GM12878 (cell line): ENCODE results near the gene RYR2. TPM values are rescaled to one million over a fixed set of nuclear protein-coding genes. Genes with fewer than 3 reads are reported as not detected.

Experiments
- ATAC-seq: fragments of 200-7000 bp; cut with Tn5 transposase; 3 replicates; pipeline ENCODE4 v1.9.1; 2020; ENCODE audit warnings: mild to moderate bottlenecking, moderate library complexity
- BruUV-seq: library from RNA; stranded (reverse); fragments of 400-500 nt; replicated peaks from 2 replicates; lab custom pipeline; 2021; lab: Mats Ljungman, UMichigan
- CTCF ChIA-PET: fragments of 300-600 bp; sonication (Branson Sonifier 250); formaldehyde crosslinking; extraction: SDS; loops from one replicate; lab custom pipeline; 2021; ENCODE audit warnings: inconsistent platforms; lab: Yijun Ruan, JAX
- POLR2A ChIA-PET: fragments of 350-600 bp; formaldehyde crosslinking; extraction: SDS; loops from one replicate; lab custom pipeline; 2021; ENCODE audit warnings: inconsistent platforms; lab: Charles Lee
- RAD21 ChIA-PET: fragments of 300-600 bp; sonication (Branson Sonifier 250); formaldehyde crosslinking; loops from one replicate; lab custom pipeline; 2023; ENCODE audit warnings: antibody characterized with exemption; ENCODE audit not compliant: unreplicated experiment; lab: Charles Lee
- SMC1A ChIA-PET: fragments of 300-600 bp; sonication (Branson Sonifier 250); formaldehyde crosslinking; loops from one replicate; lab custom pipeline; 2023; ENCODE audit not compliant: unreplicated experiment, uncharacterized antibody; lab: Charles Lee
- DNase-seq: peaks from one replicate; pipeline ENCODE4 v3.0.0-alpha.2; 2011; ENCODE audit warnings: low read depth, low spot score
- FAIRE-seq: peaks from 3 replicates; lab custom pipeline; 2011; peaks lifted over from hg19 to GRCh38; lab: Jason Lieb, UNC
- H2AFZ ChIP-seq: 2 replicates; pipeline ENCODE4 v1.6.0; 2011; ENCODE audit warnings: low read depth, low read length, control low read depth; ENCODE audit not compliant: control insufficient read depth
- H3K27ac ChIP-seq: 2 replicates; pipeline ENCODE4 v1.5.1; 2011; ENCODE audit warnings: control low read depth; ENCODE audit not compliant: control insufficient read depth, insufficient read depth
- H3K27me3 ChIP-seq, 2 experiments: replicated peaks in 1 of 2; 2 replicates each; pipeline versions ENCODE4 v1.6.0 to v1.6.1; 2011; ENCODE audit warnings: low read length in 1 of 2; ENCODE audit not compliant: control insufficient read depth in 2 of 2, insufficient read depth in 2 of 2
- H3K36me3 ChIP-seq, 2 experiments: 2 replicates each; pipeline ENCODE4 v1.5.1; 2011; ENCODE audit warnings: low read length in 1 of 2; ENCODE audit not compliant: control insufficient read depth in 2 of 2, insufficient read depth in 2 of 2
- H3K4me1 ChIP-seq: 2 replicates; pipeline ENCODE4 v1.6.1; 2011; ENCODE audit warnings: mild to moderate bottlenecking, low read length, moderate library complexity, mixed read lengths; ENCODE audit not compliant: control insufficient read depth, insufficient read depth
- H3K4me2 ChIP-seq: 2 replicates; pipeline ENCODE4 v1.6.0; 2011; ENCODE audit warnings: control low read depth; ENCODE audit not compliant: control insufficient read depth, insufficient read depth
- H3K4me3 ChIP-seq: fragments of 200-600 bp; sonication (generic); 2 replicates; pipeline ENCODE4 v1.5.1; 2016
- H3K79me2 ChIP-seq: 2 replicates; pipeline ENCODE4 v1.6.0; 2011; ENCODE audit warnings: low read length; ENCODE audit not compliant: control insufficient read depth, insufficient read depth
- H3K9ac ChIP-seq: 2 replicates; pipeline ENCODE4 v1.8.0; 2011; ENCODE audit warnings: low read length, control low read depth, mixed read lengths; ENCODE audit not compliant: control insufficient read depth, insufficient read depth
- H3K9me3 ChIP-seq: replicated peaks from 3 replicates; pipeline ENCODE4 v1.5.1; 2011; ENCODE audit warnings: mild to moderate bottlenecking, low read length; ENCODE audit not compliant: control insufficient read depth, insufficient read depth
- H4K20me1 ChIP-seq: 2 replicates; pipeline ENCODE4 v1.6.0; 2011; ENCODE audit not compliant: control insufficient read depth, insufficient read depth
- E2F8 ChIP-seq: fragments of 450-650 bp; IDR thresholded peaks from 2 replicates; pipeline ENCODE4 v1.6.1; 2018; ENCODE audit warnings: mild to moderate bottlenecking, low read depth, moderate library complexity; ENCODE audit not compliant: partially characterized antibody
- ETV6 ChIP-seq, 2 experiments: fragments of 450-650 bp in 1 of 2; IDR thresholded peaks in 1 of 2; conservative IDR thresholded peaks in 1 of 2; 2 replicates each; pipeline ENCODE4 v1.6.1; 2014; ENCODE audit warnings: antibody characterized with exemption in 1 of 2, borderline replicate concordance in 1 of 2, low read depth in 1 of 2, mild to moderate bottlenecking in 1 of 2, moderate library complexity in 1 of 2
- FOXK2 ChIP-seq: fragments of 450-650 bp; IDR thresholded peaks from 2 replicates; pipeline ENCODE4 v1.6.1; 2017; ENCODE audit warnings: mild to moderate bottlenecking, moderate library complexity
- KLF5 ChIP-seq: fragments of 450-650 bp; IDR thresholded peaks from 2 replicates; pipeline ENCODE4 v1.6.1; 2014; ENCODE audit warnings: mild to moderate bottlenecking; ENCODE audit not compliant: partially characterized antibody
- MAX ChIP-seq: IDR thresholded peaks from 2 replicates; pipeline ENCODE4 v1.6.1; 2012; ENCODE audit warnings: low read depth, low read length, improper control_type of control experiment
- MYC ChIP-seq: IDR thresholded peaks from 2 replicates; pipeline ENCODE4 v1.6.1; 2011; ENCODE audit warnings: mild to moderate bottlenecking, low read length, moderate library complexity, inconsistent platforms; ENCODE audit not compliant: insufficient read depth, insufficient replicate concordance, insufficient read length, severe bottlenecking
- PAX8 ChIP-seq: fragments of 450-650 bp; IDR thresholded peaks from 2 replicates; pipeline ENCODE4 v1.6.1; 2017; ENCODE audit warnings: mild to moderate bottlenecking, moderate library complexity
- RAD51 ChIP-seq: fragments of 450-650 bp; IDR thresholded peaks from 2 replicates; pipeline ENCODE4 v1.6.1; 2016; ENCODE audit warnings: moderate library complexity, mild to moderate bottlenecking, inconsistent platforms
- SIX5 ChIP-seq: IDR thresholded peaks from 2 replicates; pipeline ENCODE4 v1.6.1; 2011; ENCODE audit warnings: mild to moderate bottlenecking, low read depth, low read length, moderate library complexity; ENCODE audit not compliant: severe bottlenecking
- SREBF1 ChIP-seq: IDR thresholded peaks from 2 replicates; pipeline ENCODE4 v1.6.1; 2012; ENCODE audit warnings: mild to moderate bottlenecking, low read length
- SUZ12 ChIP-seq: fragments of 200-600 bp; sonication (generic); IDR thresholded peaks from one replicate; pipeline ENCODE4 v1.6.1; 2018; ENCODE audit warnings: antibody characterized with exemption, mild to moderate bottlenecking; ENCODE audit not compliant: unreplicated experiment
- USF1 ChIP-seq: IDR thresholded peaks from 2 replicates; pipeline ENCODE4 v1.6.1; 2011; ENCODE audit warnings: borderline replicate concordance, low read depth, mild to moderate bottlenecking, moderate library complexity, mixed read lengths, low read length; ENCODE audit not compliant: insufficient read depth; ENCODE audit errors: extremely low read length
- YBX1 ChIP-seq: fragments of 450-650 bp; IDR thresholded peaks from 2 replicates; pipeline ENCODE4 v1.6.1; 2016; ENCODE audit warnings: antibody characterized with exemption
- WGBS: methylation state at CpG from one replicate; pipeline ENCODE4 v1.1.6; 2016; ENCODE audit warnings: low lambda C conversion rate; ENCODE audit not compliant: insufficient replicate concordance, insufficient coverage; ENCODE audit errors: missing lambda C conversion rate; 5-methylcytosine and 5-hydroxymethylcytosine counted together
- in situ Hi-C: fragments of 300-500 bp; cut with MboI; formaldehyde crosslinking; loops from 9 replicates; pipeline ENCODE4 v1.14.3; 2018; ENCODE audit warnings: mixed read lengths
- intact Hi-C: fragments of 100-400 bp; cut with micrococcal nuclease; formaldehyde crosslinking; loops from one replicate; pipeline ENCODE4 v1.14.2; 2022; ENCODE audit not compliant: unreplicated experiment
- polyA plus RNA-seq, 11 experiments: library from polyadenylated mRNA; depleted of rRNA in 4 of 11; unstranded in 6 of 11; stranded (reverse) in 5 of 11; fragments of >200 nt; fragmentation: Nextera tagmentation in 4 of 11; fragmentation: Illumina TruSeq in 1 of 11; extraction: Ambion mirVana in 4 of 11; extraction: Trizol in 1 of 11; gene quantifications; 1 replicate in 1 of 11; 2 replicates in 10 of 11; pipeline versions ENCODE4 v1.2.1 to v1.2.3, GENCODE V29; 2011 to 2016; ENCODE audit warnings: inconsistent platforms in 2 of 11, missing spikeins in 2 of 11, low read depth in 1 of 11
- total RNA-seq, 4 experiments: library from RNA; depleted of rRNA in 3 of 4; stranded (reverse); fragments of >200 nt in 3 of 4; fragmentation: Illumina TruSeq in 1 of 4; extraction: Trizol in 1 of 4; gene quantifications; 2 replicates each; pipeline versions ENCODE4 v1.2.1 to v1.2.3, GENCODE V29; 2013 to 2021

Gene RYR2
- total and polyA plus RNA-seq, 10 of the 15 experiments (the other 5 are each of a cell fraction or from before 2014, with no cell fraction given) = 0.01 to 0.04 TPM; not detected in 8

GRCh38 chr1:237041461-237041794 is 556 bp upstream of the RYR2 start:
- RAD21 ChIA-PET = no interaction called here
- in situ Hi-C loops = no loop called here

More at GRCh38 chr1:237041461-237041794, 556 bp upstream of the RYR2 start:
- POLR2A ChIA-PET = no interaction called here
- Histone ChIP-seq H3K79me2 (no peaks in the 10 kb centered on the region), H3K9ac (no peak overlapping the region), H3K4me1 (no peaks in the 10 kb centered on the region), H3K27me3 (peaks cover 7 to 8% of the 10 kb centered on the region in 2 experiments)
- no peak for DNase-seq
- TF ChIP-seq E2F8 = no peak
- no peak for TF ChIP-seq MAX
- TF ChIP-seq PAX8 = no peak
- TF ChIP-seq MYC = no peak
- TF ChIP-seq SREBF1 = no peak
- TF ChIP-seq USF1 = no peak
- no peak for TF ChIP-seq ETV6 (conservative IDR thresholded peaks at IDR 0.05 in 1 of 2, IDR thresholded peaks at IDR 0.05 in 1 of 2; ENCODE audit: borderline replicate concordance in 1 of 2, low read depth in 1 of 2)
- TF ChIP-seq YBX1 = no peak
- TF ChIP-seq RAD51 = no peak
- TF ChIP-seq SUZ12 = no peak
- no peak for TF ChIP-seq FOXK2
- TF ChIP-seq SIX5 = no peak
- TF ChIP-seq KLF5 = no peak
- TF ChIP-seq, all 136 proteins: peak for 0
- Histone ChIP-seq H3K4me2 (no peak overlapping the region), H3K27ac (no peak overlapping the region), H3K36me3 (no peaks in the 10 kb centered on the region), H4K20me1 (no peaks in the 10 kb centered on the region), H3K4me3 (no peak overlapping the region), H2AFZ (no peak overlapping the region), H3K9me3 (no peaks in the 10 kb centered on the region)
- ATAC-seq (no peak), FAIRE-seq (no peak)
- intact Hi-C loops = no loop called here
- SMC1A ChIA-PET = no interaction called here
- BruUV-seq = no TSS peak
- CTCF ChIA-PET = no interaction called here
- whole genome bisulfite sequencing = 36% methylated on average over 7 of the region's 7 CpGs
